Ammon's horn (tissue), 1 donor: ENCODE measurements around the gene EPHA4.
A peak's percentile ranks its signal among the peaks of the same experiment; 100 is the strongest.

Experiments
- DNase-seq: peaks from one replicate; pipeline ENCODE4 v3.0.0-alpha.2; 2016; ENCODE audit warnings: low spot score

Gene EPHA4

GRCh38 chr2:221504905-221505304, 67.2 kb downstream of the EPHA4 start:
- no peak for DNase-seq

- no peak for DNase-seq
These were observed 68.1 kb downstream of the EPHA4 start for GRCh38 chr2:221503965-221504364.

- no peak for DNase-seq
These were observed 69.7 kb downstream of the EPHA4 start for GRCh38 chr2:221502270-221503010.

- no peak for DNase-seq
These were observed 70.2 kb downstream of the EPHA4 start for GRCh38 chr2:221501883-221502269.

GRCh38 chr2:221501210-221501882, 70.8 kb downstream of the EPHA4 start:
- DNase-seq, result no peak

- no peak for DNase-seq
These were observed 71.4 kb downstream of the EPHA4 start for GRCh38 chr2:221500501-221501209.

GRCh38 chr2:221495731-221496130, 76.4 kb downstream of the EPHA4 start:
- DNase-seq, result no peak

GRCh38 chr2:221494556-221494955, 77.5 kb downstream of the EPHA4 start:
- no peak for DNase-seq

- DNase-seq, result no peak
These were observed 78.7 kb downstream of the EPHA4 start for GRCh38 chr2:221493391-221493790.

GRCh38 chr2:221492636-221493035, 79.5 kb downstream of the EPHA4 start:
- DNase-seq, result peak; percentile 71

GRCh38 chr2:221490506-221491060, 81.5 kb downstream of the EPHA4 start:
- no peak for DNase-seq

- DNase-seq, result no peak
These were observed 83.8 kb downstream of the EPHA4 start for GRCh38 chr2:221488136-221488807.

- no peak for DNase-seq
These were observed 86.0 kb downstream of the EPHA4 start for GRCh38 chr2:221486106-221486505.

- no peak for DNase-seq
These were observed 86.6 kb downstream of the EPHA4 start for GRCh38 chr2:221485503-221485870.

- DNase-seq, result no peak
These were observed 87.2 kb downstream of the EPHA4 start for GRCh38 chr2:221484761-221485502.

GRCh38 chr2:221482666-221483455, 89.2 kb downstream of the EPHA4 start:
- DNase-seq, result no peak

- DNase-seq, result no peak
These were observed 91.3 kb downstream of the EPHA4 start for GRCh38 chr2:221480821-221481220.

GRCh38 chr2:221480163-221480562, 91.9 kb downstream of the EPHA4 start:
- DNase-seq, result no peak

- no peak for DNase-seq
These were observed 93.6 kb downstream of the EPHA4 start for GRCh38 chr2:221478485-221478863.

GRCh38 chr2:221477714-221478484, 94.2 kb downstream of the EPHA4 start:
- DNase-seq, result no peak
